HG03571 (cell line): Measurements from ENCODE around the gene GRIA1.

Experiments
- ATAC-seq: cut with Tn5 transposase; IDR thresholded peaks from one replicate; pipeline ENCODE4 v1.9.1; 2021; ENCODE audit not compliant: unreplicated experiment

Gene GRIA1

DNA sequence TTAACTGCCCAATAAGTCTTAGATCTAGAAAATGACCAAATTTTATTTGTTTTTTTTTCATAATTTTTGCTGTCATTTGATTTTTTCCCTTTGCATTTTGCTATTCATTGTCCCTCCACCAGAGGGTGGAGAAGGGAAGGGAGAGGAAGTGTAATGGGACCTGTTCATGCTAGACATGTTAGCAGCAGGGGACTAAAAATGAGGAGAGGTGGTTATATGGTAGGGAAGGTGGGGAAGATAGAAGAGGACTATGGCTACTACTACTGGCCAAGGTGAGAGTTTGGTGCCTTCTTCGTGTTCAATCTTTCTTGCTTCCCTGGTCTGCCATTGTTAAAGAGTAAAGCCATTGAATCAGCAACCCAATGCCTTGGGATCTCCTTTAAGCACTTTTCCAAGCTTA is 6.4 kb downstream of the GRIA1 start:
- ATAC-seq, result no peak

DNA sequence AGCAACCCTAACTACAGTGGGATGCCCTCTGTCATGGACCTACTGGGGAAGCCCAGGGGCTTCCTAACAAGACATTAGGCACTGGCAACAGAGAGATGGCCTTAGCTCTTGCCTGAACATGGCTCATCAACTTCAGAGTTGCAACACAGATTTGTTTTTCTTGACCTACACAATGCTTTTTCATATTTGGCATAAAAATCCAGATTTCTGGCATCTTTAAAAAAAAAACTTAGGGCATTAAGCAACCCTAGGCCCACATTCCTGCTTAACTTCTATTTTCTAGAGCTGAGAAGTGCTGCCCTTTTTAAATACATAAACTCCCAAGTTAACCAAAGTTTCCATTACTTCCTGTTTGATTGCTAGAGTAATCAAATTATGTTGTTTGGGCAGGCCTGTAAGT is 8.0 kb downstream of the GRIA1 start:
- ATAC-seq, result no peak

DNA sequence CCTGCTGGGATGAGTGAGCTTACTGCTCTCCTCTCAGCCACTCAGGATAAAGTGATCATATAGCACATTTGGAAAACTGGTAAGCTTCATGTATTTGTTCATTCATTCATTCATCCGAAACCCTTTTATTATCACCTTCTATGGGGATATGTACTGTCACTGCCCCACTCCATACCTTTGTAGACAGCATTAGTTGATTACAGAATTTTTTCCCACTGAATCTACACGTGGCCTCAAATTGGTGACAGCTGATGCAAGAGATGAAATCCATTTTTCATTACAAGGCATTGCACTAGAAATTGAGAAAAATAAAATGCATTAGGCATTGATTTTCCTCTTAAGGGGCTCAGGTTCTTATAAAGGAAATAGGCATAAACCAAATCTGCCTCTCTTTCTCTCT is 9.7 kb downstream of the GRIA1 start:
- ATAC-seq, result no peak

DNA sequence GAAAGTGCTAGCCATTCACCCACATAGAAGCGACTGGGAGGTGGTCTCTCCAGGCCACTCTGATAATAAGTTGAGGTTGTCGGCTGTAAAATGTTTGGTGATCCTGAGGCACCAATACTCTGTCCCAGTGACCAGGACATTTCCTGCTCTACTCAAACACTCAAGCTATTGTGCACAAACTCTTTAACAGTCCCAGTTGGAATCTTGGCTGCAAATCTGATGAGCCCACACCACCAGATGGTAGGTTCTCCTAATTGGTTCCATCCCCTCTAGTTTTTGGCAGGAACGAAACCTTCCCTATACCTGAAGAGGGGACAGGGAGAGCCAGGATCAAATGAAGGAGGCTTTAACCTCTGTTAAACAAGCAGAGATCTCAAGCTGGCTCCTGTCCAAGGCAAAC is 14.3 kb downstream of the GRIA1 start:
- no peak for ATAC-seq

DNA sequence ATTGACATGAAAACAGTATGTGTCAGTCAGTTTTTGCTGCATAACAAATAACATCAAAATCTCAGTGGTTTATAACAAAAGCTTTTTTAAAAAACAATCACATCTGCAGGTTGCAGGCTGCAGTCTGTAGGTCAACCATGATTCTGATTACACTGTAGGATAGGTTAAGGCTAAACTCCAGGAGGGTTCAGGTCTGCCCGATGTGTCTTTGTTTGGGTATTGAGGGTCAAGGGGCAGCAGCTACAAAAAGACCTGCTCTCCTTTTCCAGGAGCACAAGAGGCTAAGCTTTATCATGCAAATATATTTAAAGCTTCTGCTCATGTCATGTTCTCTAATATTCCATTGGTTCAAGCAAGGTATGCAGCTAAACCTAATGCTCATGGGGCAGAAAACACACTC is 18.2 kb downstream of the GRIA1 start:
- ATAC-seq, result no peak

DNA sequence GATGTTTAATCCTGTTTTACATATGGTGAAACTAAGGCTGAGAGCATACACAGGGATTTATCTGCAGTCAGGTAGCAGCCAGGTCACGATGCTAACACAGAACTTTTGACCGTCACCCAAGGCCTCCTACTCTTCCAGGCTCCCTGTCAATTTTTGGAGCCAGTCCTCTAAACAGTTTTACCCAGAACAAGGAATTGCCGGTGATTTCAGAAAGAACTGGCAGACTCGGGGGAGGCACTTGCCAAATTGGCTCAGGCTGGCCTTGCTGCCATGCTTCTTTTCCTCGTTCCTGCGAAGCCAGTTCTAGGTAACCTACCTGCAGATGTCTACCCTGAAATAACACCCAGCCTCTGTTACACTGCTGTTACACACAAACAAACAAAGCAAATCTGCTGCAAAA is 21.2 kb downstream of the GRIA1 start:
- ATAC-seq, result no peak

DNA sequence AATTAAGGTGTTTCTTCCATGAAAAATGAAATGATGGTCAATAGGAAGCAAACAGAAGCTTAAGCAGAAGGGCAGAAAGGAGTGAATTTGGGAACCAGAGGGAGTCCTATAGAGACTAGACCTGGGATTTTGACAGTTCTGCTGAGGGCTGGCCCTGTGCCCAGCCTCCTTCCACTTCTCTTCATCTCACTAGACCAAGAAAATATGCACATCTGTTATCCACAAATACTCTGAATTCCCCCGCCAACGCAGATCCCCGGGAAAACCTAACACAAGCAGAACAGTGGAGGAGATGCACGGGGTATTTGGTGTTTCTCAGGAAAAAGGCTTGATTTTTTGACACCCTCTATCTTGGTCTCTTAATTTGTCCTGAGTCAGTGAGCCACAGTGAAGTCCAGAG is 22.7 kb downstream of the GRIA1 start:
- no peak for ATAC-seq

DNA sequence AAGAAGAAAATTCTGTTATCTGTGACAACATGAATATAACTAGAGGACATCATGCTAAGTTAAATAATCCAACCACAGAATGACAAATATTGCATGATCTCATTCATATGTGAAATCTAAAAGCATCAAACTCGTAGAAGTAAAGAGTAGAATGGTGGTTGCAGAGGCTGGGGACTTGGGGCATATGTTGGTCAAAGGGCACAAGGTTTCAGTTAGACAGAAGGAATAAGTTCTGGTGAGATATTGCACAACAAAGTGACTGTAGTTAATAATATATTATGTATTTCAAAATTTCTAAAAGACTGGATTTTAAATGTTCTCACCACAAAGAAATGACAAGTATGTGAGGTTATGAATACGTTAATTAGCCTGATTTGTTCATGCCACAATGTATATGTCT is 24.8 kb downstream of the GRIA1 start:
- ATAC-seq, result no peak

DNA sequence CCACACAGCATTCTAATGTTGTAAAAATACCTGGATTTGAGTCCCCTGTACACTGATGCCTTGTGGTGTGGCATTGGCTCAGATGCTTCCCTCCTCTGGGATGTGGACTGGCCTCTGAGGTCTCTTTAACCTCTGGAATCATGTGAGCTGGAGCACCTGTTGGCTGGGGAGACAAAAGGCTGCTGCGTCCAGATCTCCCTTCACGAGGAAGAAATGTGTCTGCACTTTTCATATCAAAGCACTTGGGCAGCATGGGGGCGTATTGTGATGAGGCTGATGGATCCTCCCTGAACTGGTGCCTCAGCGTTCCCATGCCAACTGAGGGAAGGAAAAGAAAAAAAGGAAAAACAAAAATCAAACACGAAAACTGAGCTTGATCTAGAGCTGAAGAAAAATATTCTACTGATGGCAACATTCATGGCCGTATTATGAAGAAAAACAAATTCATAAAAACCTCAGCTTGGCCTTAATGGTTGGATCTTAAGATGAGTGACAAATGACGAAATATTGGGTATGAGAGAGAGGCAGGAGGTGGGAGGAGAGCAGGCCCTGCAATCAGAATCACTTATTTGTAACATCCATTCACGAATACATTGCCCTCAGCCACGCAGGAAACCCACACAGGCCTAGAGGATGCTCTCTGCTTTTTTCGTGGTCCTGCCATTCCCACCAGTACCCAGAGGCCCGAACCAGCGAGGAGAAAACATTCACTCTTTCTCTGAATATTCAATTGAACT is 26.2 kb downstream of the GRIA1 start:
- ATAC-seq, result no peak

DNA sequence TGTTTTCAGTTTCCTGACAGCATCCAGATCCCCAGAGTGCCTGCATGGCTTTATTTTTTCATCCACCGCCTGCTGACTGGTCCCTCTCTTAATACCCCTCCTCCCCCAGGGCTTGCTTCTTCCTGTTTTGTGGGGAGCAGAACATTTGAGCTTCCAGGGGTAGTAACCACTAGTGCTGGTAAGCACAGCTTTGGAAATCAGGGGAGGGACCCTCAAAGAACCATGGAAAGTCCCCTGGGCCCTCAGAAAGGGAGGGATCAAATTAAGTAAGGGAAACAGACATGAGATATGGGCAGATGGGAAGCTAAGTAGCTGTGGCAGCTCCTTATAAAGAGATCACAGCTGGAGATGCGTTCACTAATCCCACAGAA is 26.8 kb downstream of the GRIA1 start:
- no peak for ATAC-seq

DNA sequence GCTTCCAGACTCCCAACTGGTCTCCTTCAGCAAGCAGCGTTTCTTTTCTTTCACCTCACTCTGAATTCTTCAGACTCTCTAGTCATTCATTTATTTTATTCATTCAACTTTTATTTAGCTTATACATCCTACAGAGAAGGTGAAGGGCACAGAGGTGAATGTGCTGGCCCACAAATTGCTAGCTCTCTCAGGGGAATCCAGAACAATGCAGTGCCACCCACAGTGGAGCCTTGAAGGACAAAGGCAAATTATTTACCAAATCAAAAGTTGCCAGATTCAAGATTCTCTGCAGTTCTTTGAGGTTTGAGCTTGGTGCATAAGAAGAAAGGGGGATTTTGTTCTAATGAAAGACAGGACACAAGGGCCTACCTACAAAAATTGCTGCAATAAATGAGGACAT is 29.7 kb downstream of the GRIA1 start:
- ATAC-seq, result no peak

DNA sequence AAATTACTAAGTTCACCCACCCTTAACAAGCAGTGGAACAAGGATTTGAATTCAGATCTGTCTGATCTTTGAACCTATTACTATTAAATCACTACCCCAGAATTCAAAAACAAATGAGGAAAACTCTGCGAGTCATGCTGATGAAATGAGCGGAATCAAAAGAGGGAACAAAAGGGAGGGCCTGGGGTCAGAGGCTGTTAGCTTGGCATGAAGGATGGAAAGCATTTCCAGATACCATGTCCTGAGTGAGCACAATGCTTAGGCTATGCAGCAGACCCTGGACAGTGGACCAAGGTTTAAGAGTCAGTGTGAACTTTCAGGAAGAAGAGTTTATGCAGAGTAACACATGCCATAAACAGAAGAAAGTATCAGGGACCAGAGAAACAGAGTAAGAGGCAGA is 30.5 kb downstream of the GRIA1 start:
- ATAC-seq, result no peak

DNA sequence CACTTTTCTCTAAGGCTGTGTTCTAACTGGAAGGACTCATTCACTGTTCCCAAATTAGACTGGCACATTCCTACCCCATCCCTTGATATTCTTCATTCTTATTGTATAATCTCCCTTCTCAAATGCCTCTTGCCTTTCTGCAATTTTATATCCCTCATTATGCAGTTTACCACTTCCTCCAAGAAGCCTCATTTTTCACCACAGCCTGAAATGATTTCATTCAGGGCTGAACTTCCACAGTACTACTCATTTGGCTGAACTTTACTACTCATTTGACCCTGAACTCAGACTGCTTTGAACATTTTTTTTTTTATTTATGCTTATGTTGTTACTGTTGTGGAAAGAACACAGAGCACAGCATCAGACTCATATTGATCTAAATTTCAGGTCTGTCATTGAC is 32.7 kb downstream of the GRIA1 start:
- no peak for ATAC-seq

DNA sequence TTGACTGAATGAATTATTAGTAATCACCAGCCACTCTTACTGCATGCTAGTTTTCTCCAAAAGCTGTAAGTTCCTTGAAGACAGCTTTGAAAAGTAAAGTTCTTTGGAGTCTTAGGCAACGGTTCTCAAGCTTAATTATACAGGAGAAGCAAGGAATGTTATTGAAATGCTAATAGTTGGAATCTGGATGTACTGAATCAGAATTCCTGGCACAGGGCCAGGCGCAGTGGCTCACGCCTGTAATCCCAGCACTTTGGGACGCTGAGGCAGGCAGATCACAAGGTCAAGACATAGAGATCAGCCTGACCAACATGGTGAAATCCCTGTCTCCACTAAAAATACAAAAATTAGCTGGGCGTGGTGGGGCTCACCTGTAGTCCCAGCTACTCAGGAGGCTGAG is 33.4 kb downstream of the GRIA1 start:
- ATAC-seq, result no peak

DNA sequence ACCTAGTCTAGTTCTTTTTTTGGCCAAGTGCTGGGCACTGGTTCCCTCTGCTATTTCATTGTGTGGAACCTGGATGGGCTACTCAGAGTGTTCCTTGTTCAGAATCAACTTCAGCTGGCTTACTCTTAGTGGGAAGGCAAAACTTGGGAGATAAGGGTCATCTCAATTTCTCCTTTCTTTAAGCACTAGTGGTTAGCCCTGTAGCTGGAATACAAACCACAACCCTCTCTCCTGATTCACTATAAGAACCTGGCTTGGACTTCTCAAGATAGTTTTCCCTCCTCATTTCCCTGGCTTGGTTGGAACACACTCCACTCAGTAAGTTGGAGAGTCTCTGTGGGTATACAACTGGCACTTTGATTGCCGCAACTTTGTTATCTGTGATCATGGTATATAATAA is 35.1 kb downstream of the GRIA1 start:
- ATAC-seq, result no peak

DNA sequence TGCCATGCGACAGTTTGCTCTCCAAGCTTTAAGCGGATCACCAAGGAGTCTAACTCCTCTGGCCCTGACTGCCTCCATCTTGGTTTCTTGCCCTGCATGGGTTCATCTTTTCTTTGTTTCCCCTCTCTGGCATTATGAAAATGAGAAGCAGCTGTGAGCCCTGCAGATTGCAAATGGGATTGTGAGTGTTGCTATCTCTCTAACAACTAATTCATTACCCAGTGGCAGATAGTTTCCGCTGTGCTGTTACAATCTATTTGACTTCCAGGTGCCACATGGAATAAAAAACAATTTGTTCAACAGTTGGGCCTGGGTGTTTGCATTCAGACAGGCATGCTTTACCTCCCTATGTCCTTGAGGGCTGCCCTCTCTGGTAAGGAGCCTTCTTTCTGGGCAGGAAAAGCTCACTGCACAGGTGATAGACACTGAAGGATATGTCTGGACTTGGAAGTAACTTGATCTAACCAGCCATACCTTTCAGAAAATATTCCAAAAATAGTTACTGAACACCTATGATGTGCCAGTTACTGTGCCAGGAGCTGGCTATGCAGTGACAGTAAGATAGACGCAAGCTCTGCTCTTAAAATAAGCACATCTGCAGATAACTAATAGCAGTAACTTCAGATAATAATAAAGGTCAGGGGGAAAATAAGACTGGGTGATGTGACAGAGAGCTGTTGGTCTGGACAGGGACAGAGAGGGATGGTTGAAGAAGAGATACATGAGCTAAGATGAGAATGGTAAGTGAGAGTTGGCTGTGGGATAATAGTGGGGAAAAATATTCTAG is 40.1 kb downstream of the GRIA1 start:
- ATAC-seq, result no peak

DNA sequence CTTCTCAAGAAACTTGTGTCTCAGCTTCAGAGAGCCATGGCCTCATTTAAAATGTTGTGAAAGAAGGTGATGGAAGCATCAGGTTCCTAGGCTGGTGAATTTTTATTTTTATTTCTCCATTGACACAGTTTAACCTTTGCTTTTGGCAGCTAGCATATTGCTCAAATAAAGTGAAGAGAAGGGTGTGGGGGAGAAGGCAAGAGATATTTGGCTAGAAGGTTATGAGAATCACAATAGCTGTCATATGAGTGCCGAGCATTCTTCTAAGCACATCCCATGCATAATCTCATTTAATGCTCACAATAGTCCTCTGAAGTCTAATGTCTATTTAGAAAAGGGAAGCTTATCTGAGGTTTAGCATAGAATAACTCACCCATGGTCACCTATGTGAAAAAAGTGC is 43.1 kb downstream of the GRIA1 start:
- no peak for ATAC-seq

DNA sequence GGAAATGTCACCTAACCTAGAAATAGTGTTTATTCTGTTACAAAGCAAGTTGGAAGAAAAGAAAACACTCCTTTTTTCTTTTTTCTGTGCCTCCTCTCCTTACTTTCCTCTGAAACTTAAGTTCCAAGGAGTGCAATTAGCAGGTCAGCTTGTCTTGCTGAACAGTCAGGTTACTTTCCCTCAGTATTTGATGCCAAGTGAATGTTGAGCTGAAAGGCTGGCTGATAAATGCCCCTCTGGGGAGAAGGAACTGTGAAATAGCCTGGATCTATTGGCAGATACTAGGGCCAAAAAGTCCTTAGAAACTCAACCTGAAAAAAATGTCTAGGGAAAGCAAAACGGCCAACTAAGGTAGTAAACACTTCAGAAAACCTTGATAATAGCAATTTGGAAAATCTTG is 43.6 kb downstream of the GRIA1 start:
- ATAC-seq, result no peak

DNA sequence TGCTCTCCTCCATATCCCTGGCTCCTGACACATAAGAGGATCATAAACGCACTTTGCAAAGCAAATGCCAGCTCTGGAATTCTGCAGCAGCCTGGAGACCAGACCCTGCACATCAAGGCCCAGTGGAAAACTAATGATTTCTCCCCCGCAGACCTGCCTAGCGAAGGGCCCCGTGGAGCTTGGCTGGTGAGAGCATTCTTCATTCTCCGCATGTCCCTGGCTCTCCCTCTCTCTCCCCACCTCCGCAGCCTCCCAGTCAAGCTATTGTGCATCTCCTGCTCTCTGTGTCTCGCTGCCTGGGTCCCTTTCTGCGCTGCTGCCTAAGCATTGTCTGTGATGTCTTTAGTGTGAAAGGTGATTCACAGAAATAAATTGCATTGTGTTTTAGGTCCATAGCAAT is 46.7 kb downstream of the GRIA1 start:
- no peak for ATAC-seq

DNA sequence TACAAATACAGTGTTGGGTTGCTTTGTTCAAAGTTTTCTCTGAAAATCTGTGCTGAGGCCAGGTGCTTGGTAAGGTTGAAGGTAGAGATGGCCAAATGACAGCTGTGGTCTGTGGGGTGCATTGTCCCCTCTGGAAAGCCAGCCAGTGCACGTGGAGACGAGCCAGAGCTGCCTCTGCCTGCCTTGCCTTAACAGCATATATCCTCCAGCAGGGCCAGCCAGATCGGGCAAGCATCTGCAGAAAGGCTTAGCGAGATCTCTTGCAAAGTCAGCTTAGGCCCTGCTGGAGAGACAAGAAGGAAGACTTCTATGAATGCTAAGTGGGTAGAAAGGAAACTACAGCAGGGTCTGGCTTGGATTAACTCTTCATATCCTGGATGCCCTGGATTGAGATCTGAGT is 49.5 kb downstream of the GRIA1 start:
- ATAC-seq, result no peak

DNA sequence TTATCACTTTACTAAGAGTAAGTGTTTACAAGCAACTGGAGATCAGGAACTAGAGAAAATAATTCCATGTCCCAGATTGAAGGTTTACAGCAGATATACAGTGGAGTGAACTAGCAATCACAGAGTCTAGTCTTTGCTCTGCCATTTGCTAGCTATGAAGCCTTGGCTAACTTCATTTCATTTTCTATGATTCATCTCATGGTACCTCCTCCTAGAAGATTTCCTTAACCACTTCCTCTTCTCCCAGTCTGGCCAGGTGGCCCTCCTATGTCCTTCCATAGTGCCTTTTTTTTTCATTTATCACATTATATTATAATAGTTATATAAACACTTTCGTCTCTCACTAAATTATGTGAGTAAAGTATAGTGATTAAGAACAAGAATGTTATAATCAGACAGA is 52.1 kb downstream of the GRIA1 start:
- ATAC-seq, result no peak

DNA sequence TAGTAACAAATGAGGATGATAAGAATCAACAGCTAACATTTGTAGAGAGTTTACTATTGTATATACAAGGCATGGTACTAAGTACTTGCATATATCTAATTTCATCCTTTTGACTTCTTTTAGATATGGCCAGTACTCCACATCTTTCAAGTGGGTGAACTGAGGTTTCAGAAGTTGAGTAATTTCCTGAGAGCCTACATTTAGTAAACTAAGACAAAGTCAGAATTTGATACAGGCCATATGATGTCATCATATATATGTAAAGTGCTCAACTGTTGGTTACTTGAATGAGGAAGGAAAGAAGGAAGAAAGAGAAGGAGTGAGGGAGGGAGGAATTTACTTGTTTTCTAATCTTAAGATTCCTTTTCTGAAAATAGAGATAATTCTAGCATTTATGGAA is 52.8 kb downstream of the GRIA1 start:
- ATAC-seq, result no peak

DNA sequence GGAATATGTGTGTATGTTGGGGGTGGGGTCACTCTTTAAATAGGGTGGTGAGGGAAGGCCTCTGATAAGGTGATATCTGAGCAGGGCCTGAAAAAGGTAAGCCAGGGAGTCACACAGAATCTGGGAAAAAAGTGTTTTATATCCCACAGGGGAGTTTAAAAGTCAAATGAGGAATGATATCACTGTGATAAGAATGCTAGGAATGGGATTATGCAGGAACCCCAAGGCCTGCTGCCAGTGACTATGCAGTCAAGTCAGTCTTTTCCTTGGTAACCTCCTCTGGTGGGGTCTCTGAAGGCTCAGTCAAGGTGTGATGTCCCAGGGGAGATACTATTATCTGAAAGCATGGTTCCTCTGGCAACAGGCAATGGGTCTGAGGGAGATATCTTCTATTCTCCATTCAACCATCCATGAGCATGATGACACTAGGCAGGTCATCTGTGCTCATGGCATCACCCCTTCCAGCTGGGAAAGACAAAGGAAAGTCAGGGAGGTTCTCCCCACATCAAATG is 53.5 kb downstream of the GRIA1 start:
- ATAC-seq, result no peak
